ENCODE data around the gene CDYL. TPM values are rescaled to one million over a fixed set of nuclear protein-coding genes. Genes with fewer than 3 reads are reported as not detected.
A peak's percentile ranks its signal among the peaks of the same experiment; 100 is the strongest.

CDYL gene
- total RNA-seq, 1 donor from 2014 or later, result 31.9 TPM

- no peak for DNase-seq (ENCODE audit: extremely low spot score in 2 of 2)
- H3K4me3 ChIP-seq, result no peak overlapping the region
- no peaks in the 10 kb centered on the region for H3K36me3 ChIP-seq
- intact Hi-C loops (cut with DNase I), result no loop called here
- no peak overlapping the region for H3K27ac ChIP-seq
- H3K27me3 ChIP-seq, result no peaks in the 10 kb centered on the region
- no peaks in the 10 kb centered on the region for H3K9me3 ChIP-seq
- TF ChIP-seq CTCF (IDR thresholded peaks at IDR 0.05), result no peak
- no peak for TF ChIP-seq POLR2AphosphoS5 (IDR thresholded peaks at IDR 0.05; ENCODE audit: insufficient read depth in 1 of 2, low read depth in 1 of 2)
- no peak for TF ChIP-seq POLR2A (IDR thresholded peaks at IDR 0.05)
- no peaks in the 10 kb centered on the region for H3K4me1 ChIP-seq
Measured at GRCh38 chr6:4987432-4987831, 211.2 kb downstream of the CDYL start.

GRCh38 chr6:4994741-4995140 is 218.5 kb downstream of the CDYL start:
- Histone ChIP-seq H3K36me3 (peaks cover 0 to 33% of the 10 kb centered on the region in 2 donors), H3K27me3 (no peaks in the 10 kb centered on the region), H3K4me1 (no peaks in the 10 kb centered on the region), H3K9me3 (no peaks in the 10 kb centered on the region), H3K4me3 (no peak overlapping the region), H3K27ac (no peak overlapping the region)
- TF ChIP-seq CTCF (IDR thresholded peaks at IDR 0.05) (no peak), POLR2A (IDR thresholded peaks at IDR 0.05) (no peak), POLR2AphosphoS5 (IDR thresholded peaks at IDR 0.05; ENCODE audit: insufficient read depth in 1 of 2, low read depth in 1 of 2) (no peak)
- DNase-seq (ENCODE audit: extremely low spot score in 2 of 2), result no peak
- intact Hi-C loops (cut with DNase I), result no loop called here

GRCh38 chr6:4997862-4998261 is 221.7 kb downstream of the CDYL start:
- no peak for TF ChIP-seq CTCF (IDR thresholded peaks at IDR 0.05)
- no peak for TF ChIP-seq POLR2A (IDR thresholded peaks at IDR 0.05)
- no peak for TF ChIP-seq POLR2AphosphoS5 (IDR thresholded peaks at IDR 0.05; ENCODE audit: insufficient read depth in 1 of 2, low read depth in 1 of 2)
- intact Hi-C loops (cut with DNase I), result no loop called here
- Histone ChIP-seq H3K27me3 (no peaks in the 10 kb centered on the region), H3K4me1 (no peaks in the 10 kb centered on the region), H3K4me3 (no peak overlapping the region), H3K27ac (no peak overlapping the region), H3K36me3 (peaks cover 0 to 40% of the 10 kb centered on the region in 2 donors), H3K9me3 (no peaks in the 10 kb centered on the region)
- DNase-seq (ENCODE audit: extremely low spot score in 2 of 2), result no peak

- intact Hi-C loops (cut with DNase I), result no loop called here
- TF ChIP-seq CTCF (IDR thresholded peaks at IDR 0.05) (no peak), POLR2AphosphoS5 (IDR thresholded peaks at IDR 0.05; ENCODE audit: insufficient read depth in 1 of 2, low read depth in 1 of 2) (no peak), POLR2A (IDR thresholded peaks at IDR 0.05) (no peak)
Measured at GRCh38 chr6:4999586-4999985, 223.4 kb downstream of the CDYL start.

GRCh38 chr6:5003604-5004372 is 227.6 kb downstream of the CDYL start, which contains the start of gene RPP40:
RPP40 (minus strand) TSS chr6:5004037; CDS start chr6:5004002, 35 bp downstream.
- peak in 1 of 2 donors; percentile 97 for DNase-seq (ENCODE audit: extremely low spot score in 2 of 2)
- Histone ChIP-seq H3K4me1 (peaks cover 12% of the 10 kb centered on the region), H3K36me3 (peaks cover 0 to 10% of the 10 kb centered on the region in 2 donors), H3K9me3 (no peaks in the 10 kb centered on the region), H3K4me3 (peak within 1 kb of the TSS; percentile 62 to 66), H3K27me3 (no peaks in the 10 kb centered on the region), H3K27ac (peak within 1 kb of the TSS; percentile 96)
- intact Hi-C loops (cut with DNase I), result no loop called here
- TF ChIP-seq POLR2A (IDR thresholded peaks at IDR 0.05) (no peak), CTCF (IDR thresholded peaks at IDR 0.05) (peak; percentile 50 to 89 (median 73)), POLR2AphosphoS5 (IDR thresholded peaks at IDR 0.05; ENCODE audit: insufficient read depth in 1 of 2, low read depth in 1 of 2) (peak; percentile 32 to 84)

More at GRCh38 chr6:4999586-4999985, 223.4 kb downstream of the CDYL start:
- no peak for DNase-seq (ENCODE audit: extremely low spot score in 2 of 2)
- H3K27me3 ChIP-seq, result no peaks in the 10 kb centered on the region
- H3K4me3 ChIP-seq, result no peak overlapping the region
- peaks cover 0 to 38% of the 10 kb centered on the region in 2 donors for H3K36me3 ChIP-seq
- H3K27ac ChIP-seq, result no peak overlapping the region
- H3K9me3 ChIP-seq, result no peaks in the 10 kb centered on the region
- peaks cover 6% of the 10 kb centered on the region for H3K4me1 ChIP-seq
